ENCODE results near the gene XIRP2. TPM values are rescaled to one million over a fixed set of nuclear protein-coding genes. Genes with fewer than 3 reads are reported as not detected.
"Not testable (repeated sequence)": the region's sequence is repeated elsewhere in the genome, so short reads cannot be mapped to it uniquely, and the experiment has no call there.

Gene XIRP2
- total RNA-seq, 2 donors from 2014 or later, result 42.8 to 43.7 TPM

- DNase-seq (ENCODE audit: low spot score), result no peak
These were observed 212.2 kb downstream of the XIRP2 start for GRCh38 chr2:167100506-167100905.

GRCh38 chr2:167103028-167103756 lies 214.9 kb downstream of the XIRP2 start:
- Histone ChIP-seq H3K9me3 (peaks cover 0 to 7% of the 10 kb centered on the region in 2 donors), H3K27ac (no peak overlapping the region), H3K4me3 (no peak overlapping the region), H3K4me1 (no peaks in the 10 kb centered on the region), H3K36me3 (no peaks in the 10 kb centered on the region), H3K27me3 (no peaks in the 10 kb centered on the region)
- DNase-seq (ENCODE audit: low spot score), result no peak
- no peak for TF ChIP-seq CTCF (IDR thresholded peaks at IDR 0.05)

More at GRCh38 chr2:167100506-167100905, 212.2 kb downstream of the XIRP2 start:
- H3K27ac ChIP-seq, result no peak overlapping the region
- H3K36me3 ChIP-seq, result no peaks in the 10 kb centered on the region
- H3K27me3 ChIP-seq, result no peaks in the 10 kb centered on the region
- no peaks in the 10 kb centered on the region for H3K4me1 ChIP-seq
- no peak overlapping the region for H3K4me3 ChIP-seq
- no peaks in the 10 kb centered on the region for H3K9me3 ChIP-seq
- TF ChIP-seq CTCF (IDR thresholded peaks at IDR 0.05), result no peak

- TF ChIP-seq CTCF (IDR thresholded peaks at IDR 0.05), result no peak
- Histone ChIP-seq H3K9me3 (peaks cover 0 to 7% of the 10 kb centered on the region in 2 donors), H3K36me3 (no peaks in the 10 kb centered on the region), H3K4me3 (no peak overlapping the region), H3K27me3 (no peaks in the 10 kb centered on the region), H3K4me1 (no peaks in the 10 kb centered on the region), H3K27ac (no peak overlapping the region)
- DNase-seq (ENCODE audit: low spot score), result no peak
These were observed 215.5 kb downstream of the XIRP2 start for GRCh38 chr2:167103757-167104133.

GRCh38 chr2:167104691-167105090 lies 216.4 kb downstream of the XIRP2 start:
- Histone ChIP-seq H3K36me3 (no peaks in the 10 kb centered on the region), H3K4me1 (no peaks in the 10 kb centered on the region), H3K9me3 (peaks cover 0 to 7% of the 10 kb centered on the region in 2 donors), H3K27ac (no peak overlapping the region), H3K27me3 (no peaks in the 10 kb centered on the region), H3K4me3 (no peak overlapping the region)
- TF ChIP-seq CTCF (IDR thresholded peaks at IDR 0.05), result no peak
- DNase-seq (ENCODE audit: low spot score), result no peak

- not testable (repeated sequence) for H3K9me3 ChIP-seq; H3K27ac ChIP-seq; H3K4me3 ChIP-seq; H3K36me3 ChIP-seq; H3K4me1 ChIP-seq; H3K27me3 ChIP-seq; DNase-seq (ENCODE audit: low spot score)
These were observed 221.4 kb downstream of the XIRP2 start for GRCh38 chr2:167109682-167110081.

- TF ChIP-seq CTCF (IDR thresholded peaks at IDR 0.05), result no peak
- no peak overlapping the region for H3K4me3 ChIP-seq
- no peak overlapping the region for H3K27ac ChIP-seq
- no peaks in the 10 kb centered on the region for H3K4me1 ChIP-seq
- DNase-seq (ENCODE audit: low spot score), result no peak
- H3K9me3 ChIP-seq, result peaks cover 0 to 7% of the 10 kb centered on the region in 2 donors
- H3K27me3 ChIP-seq, result no peaks in the 10 kb centered on the region
- no peaks in the 10 kb centered on the region for H3K36me3 ChIP-seq
These were observed 222.1 kb downstream of the XIRP2 start for GRCh38 chr2:167110345-167110744.
